ENCODE measurements around the gene MICU2.
"Not testable (repeated sequence)": the region's sequence is repeated elsewhere in the genome, so short reads cannot be mapped to it uniquely, and the experiment has no call there.

The MICU2 gene

GRCh38 chr13:21594715-21595545, 9.0 kb downstream of the MICU2 start:
- DNase-seq, result no peak

GRCh38 chr13:21590665-21591456, 13.1 kb downstream of the MICU2 start:
- not testable (repeated sequence) for DNase-seq

DNA sequence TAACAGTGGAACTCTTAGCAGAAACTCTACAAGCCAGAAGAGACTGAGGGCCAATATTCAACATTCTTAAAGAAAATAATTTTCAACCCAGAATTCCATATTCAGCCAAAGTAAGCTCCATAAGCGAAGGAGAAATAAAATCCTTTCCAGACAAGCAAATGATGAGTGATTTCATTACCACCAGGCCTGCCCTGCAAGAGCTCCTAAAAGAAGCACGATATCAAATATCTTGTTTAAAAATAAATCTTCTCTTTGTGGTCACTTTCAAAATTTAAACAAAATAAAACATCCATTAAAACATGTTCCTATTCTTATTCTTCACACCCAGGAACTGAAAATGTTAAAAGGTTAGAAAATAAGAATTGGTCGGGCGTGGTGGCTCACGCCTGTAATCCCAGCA, 13.7 kb downstream of the MICU2 start:
- no peak for DNase-seq

- DNase-seq, result not testable (repeated sequence)
Observed at GRCh38 chr13:21589510-21589909, 14.5 kb downstream of the MICU2 start.

DNA sequence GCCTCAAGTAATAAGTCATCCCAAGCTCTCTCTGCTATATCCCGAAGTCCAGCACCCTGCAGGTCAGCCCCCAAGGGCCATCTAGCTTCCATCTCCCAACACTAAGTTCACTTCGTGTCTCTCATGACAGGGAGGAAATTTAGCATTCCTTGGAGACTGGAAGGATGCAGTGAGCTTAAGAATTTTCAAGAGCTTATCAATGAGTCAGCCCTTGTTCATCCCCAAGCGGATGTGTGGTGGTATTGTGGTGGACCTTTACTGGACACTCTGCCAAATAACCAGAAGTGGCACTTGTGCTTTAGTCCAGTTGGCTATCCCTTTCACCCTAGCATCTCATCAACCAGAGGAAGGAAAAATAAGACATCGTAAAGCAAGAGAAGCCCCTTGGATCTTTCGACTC, 15.6 kb downstream of the MICU2 start:
- DNase-seq, result not testable (repeated sequence)

- DNase-seq, result no peak
Observed at GRCh38 chr13:21584973-21585592, 18.9 kb downstream of the MICU2 start.

- no peak for DNase-seq
Observed at GRCh38 chr13:21583478-21583877, 20.5 kb downstream of the MICU2 start.

DNA sequence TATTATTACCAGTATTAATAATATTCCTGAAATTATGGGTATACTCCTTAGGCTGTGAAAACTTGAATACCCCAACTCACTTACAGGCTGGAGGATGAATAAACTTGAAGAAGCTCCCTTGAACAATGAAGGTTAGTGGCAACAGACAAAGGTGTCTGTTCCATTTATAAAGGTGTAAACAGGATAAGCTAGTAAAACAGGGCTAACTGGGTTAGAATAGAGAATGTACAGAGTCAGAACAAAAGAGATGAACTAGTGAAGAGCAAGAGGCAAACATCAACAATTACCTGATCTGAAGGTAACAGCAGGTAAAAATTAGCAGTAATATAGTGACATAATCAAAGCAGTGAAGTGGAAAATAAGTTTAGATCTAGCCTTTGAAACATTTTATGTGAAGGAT, 23.2 kb downstream of the MICU2 start:
- DNase-seq, result no peak

DNA sequence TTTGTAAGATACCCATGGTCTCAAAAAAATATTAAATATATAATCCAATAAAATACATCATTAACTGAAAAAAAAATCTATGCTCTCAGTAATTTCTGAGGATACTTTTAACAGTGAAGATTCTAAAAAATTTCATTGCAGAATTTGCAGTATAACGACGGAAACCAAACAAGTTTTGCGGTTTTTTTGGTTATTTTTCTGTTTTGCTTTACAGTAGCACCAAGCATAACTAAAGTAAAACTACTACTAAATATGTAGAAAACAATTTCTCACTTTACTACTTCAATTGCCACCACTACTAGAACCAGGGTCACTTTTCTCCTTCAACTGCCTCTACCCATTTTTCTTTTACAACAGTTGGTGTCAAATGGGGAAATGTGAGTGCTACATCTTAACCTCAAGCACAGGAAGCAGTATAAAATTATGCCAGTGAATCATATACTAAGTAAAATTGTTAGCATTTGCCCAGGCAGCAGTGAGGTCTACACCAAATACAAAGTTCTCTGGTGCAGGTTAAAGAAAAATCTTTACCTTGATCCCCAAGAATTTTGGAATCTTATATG, 24.1 kb downstream of the MICU2 start:
- DNase-seq, result no peak

DNA sequence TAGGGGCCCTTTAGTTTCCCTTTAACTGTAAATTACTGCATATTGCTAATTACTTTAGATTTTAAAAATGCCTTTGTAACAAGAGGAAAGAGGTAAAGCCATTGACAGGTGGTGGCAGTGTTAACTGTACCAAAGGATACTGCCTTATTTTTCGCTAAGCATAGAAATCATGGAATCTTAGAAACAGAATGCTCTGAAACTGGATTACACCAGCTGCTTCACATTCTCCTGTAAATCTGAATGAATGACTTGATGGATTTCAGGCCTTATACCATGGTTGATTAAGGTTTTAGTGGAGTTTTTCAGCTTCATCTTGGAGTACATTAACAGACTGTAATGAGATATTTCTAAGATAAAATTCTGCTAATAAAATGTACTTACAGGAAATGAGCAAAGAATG, 25.2 kb downstream of the MICU2 start:
- no peak for DNase-seq

- DNase-seq, result no peak
Observed at GRCh38 chr13:21576426-21576825, 27.5 kb downstream of the MICU2 start.

- DNase-seq, result no peak
Observed at GRCh38 chr13:21573920-21574712, 29.9 kb downstream of the MICU2 start.

DNA sequence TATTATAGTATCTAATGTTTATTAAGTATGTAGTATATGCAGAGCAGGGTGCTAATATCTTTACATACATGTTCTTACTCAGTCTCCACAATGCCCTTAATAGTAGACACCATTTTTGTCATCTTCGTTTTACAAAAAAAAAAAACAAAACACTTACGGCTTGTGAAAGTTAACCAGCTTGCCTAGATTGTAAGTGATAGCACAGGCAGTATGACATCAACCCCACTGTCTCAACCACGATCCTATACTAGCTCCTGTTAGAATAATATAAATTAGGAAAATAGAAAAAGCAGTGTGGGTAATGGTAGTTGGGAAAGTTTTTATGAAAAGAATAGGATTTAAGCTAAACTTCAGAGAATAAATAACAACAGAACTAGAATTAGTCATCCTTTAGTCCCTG, 34.3 kb downstream of the MICU2 start:
- no peak for DNase-seq

- DNase-seq, result no peak
Observed at GRCh38 chr13:21568854-21569253, 35.1 kb downstream of the MICU2 start.

DNA sequence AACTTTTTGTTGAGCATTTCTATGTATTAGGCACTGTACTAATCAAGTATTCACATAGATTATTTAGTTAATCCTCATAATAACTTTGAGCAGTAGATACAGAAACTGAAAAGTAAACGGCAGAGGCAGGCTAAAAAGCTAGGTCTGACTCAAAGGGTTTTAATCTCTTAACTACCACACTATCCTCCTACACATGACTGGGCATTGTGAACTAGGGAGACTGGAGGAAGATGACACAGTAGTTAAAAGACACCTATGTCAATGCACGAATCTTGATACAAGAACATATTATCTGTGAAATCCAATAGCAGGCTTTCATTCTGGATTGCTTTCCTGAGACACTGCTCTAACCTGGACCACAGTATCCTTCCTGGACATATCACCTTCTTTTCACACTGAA, 36.3 kb downstream of the MICU2 start:
- DNase-seq, result no peak

- DNase-seq, result no peak
Observed at GRCh38 chr13:21557995-21558394, 46.0 kb downstream of the MICU2 start.

GRCh38 chr13:21556051-21556450, 47.9 kb downstream of the MICU2 start:
- DNase-seq, result no peak

DNA sequence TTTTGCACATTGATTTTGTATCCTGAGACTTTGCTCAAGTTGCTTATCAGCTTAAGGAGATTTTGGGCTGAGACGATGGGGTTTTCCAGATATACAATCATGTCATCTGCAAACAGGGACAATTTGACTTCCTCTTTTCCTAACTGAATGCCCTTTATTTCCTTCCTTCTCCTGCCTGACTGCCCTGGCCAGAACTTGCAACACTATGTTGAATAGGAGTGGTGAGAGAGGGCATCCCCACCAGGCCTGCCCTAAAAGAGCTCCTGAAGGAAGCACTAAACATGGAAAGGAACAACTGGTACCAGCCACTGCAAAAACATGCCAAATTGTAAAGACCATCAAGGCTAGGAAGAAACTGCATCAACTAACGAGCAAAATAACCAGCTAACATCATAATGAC, 50.7 kb downstream of the MICU2 start:
- DNase-seq, result not testable (repeated sequence)

- no peak for DNase-seq
Observed at GRCh38 chr13:21550918-21551317, 53.1 kb downstream of the MICU2 start.

- DNase-seq, result no peak
Observed at GRCh38 chr13:21549633-21550032, 54.3 kb downstream of the MICU2 start.

- no peak for DNase-seq
Observed at GRCh38 chr13:21548577-21548976, 55.4 kb downstream of the MICU2 start.

- DNase-seq, result no peak
Observed at GRCh38 chr13:21546372-21546771, 57.6 kb downstream of the MICU2 start.

GRCh38 chr13:21544515-21544914, 59.5 kb downstream of the MICU2 start:
- DNase-seq, result no peak
